ENCODE data around the gene OGFRL1.

OGFRL1 gene

GRCh38 chr6:71288228-71289038 is at the start of gene OGFRL1:
TSS of gene OGFRL1 (plus strand) at chr6:71288811. CDS start at chr6:71288937, 126 bp downstream.
- Histone ChIP-seq H3K4me3 (ENCODE audit: low read depth, low read length) (peak within 1 kb of the TSS; percentile 66), H3K36me3 (replicated peaks) (no peaks in the 10 kb centered on the region), H3K27ac (peak within 1 kb of the TSS; percentile 44), H3K27me3 (replicated peaks) (no peaks in the 10 kb centered on the region)
- peak; percentile 36 for DNase-seq
- no peak for TF ChIP-seq CTCF (IDR thresholded peaks at IDR 0.05; ENCODE audit: low read depth, low read length, missing control alignments)
- in situ Hi-C loops (cut with HindIII; ENCODE audit: low pct_ligation_motif_present, low sequenced_read_pairs), result no loop called here

GRCh38 chr6:71239694-71240093 is 48.9 kb upstream of the OGFRL1 start:
- TF ChIP-seq CTCF (IDR thresholded peaks at IDR 0.05; ENCODE audit: low read depth, low read length, missing control alignments), result no peak
- no peaks in the 10 kb centered on the region for H3K36me3 ChIP-seq (replicated peaks)
- peak; percentile 29 for DNase-seq
- no peaks in the 10 kb centered on the region for H3K27me3 ChIP-seq (replicated peaks)
- H3K4me3 ChIP-seq (ENCODE audit: low read depth, low read length), result no peak overlapping the region
- in situ Hi-C loops (cut with HindIII; ENCODE audit: low pct_ligation_motif_present, low sequenced_read_pairs), result no loop called here
- no peak overlapping the region for H3K27ac ChIP-seq

GRCh38 chr6:71245265-71246049 is 43.2 kb upstream of the OGFRL1 start:
- H3K36me3 ChIP-seq (replicated peaks), result no peaks in the 10 kb centered on the region
- TF ChIP-seq CTCF (IDR thresholded peaks at IDR 0.05; ENCODE audit: low read depth, low read length, missing control alignments), result no peak
- no peak overlapping the region for H3K4me3 ChIP-seq (ENCODE audit: low read depth, low read length)
- no peak overlapping the region for H3K27ac ChIP-seq
- in situ Hi-C loops (cut with HindIII; ENCODE audit: low pct_ligation_motif_present, low sequenced_read_pairs), result no loop called here
- H3K27me3 ChIP-seq (replicated peaks), result no peaks in the 10 kb centered on the region
- DNase-seq, result no peak

GRCh38 chr6:71246596-71246995 is 42.0 kb upstream of the OGFRL1 start:
- Histone ChIP-seq H3K36me3 (replicated peaks) (no peaks in the 10 kb centered on the region), H3K27ac (no peak overlapping the region), H3K4me3 (ENCODE audit: low read depth, low read length) (no peak overlapping the region), H3K27me3 (replicated peaks) (no peaks in the 10 kb centered on the region)
- in situ Hi-C loops (cut with HindIII; ENCODE audit: low pct_ligation_motif_present, low sequenced_read_pairs), result no loop called here
- no peak for TF ChIP-seq CTCF (IDR thresholded peaks at IDR 0.05; ENCODE audit: low read depth, low read length, missing control alignments)
- DNase-seq, result no peak

GRCh38 chr6:71248306-71248765 is 40.3 kb upstream of the OGFRL1 start:
- TF ChIP-seq CTCF (IDR thresholded peaks at IDR 0.05; ENCODE audit: low read depth, low read length, missing control alignments), result no peak
- Histone ChIP-seq H3K4me3 (ENCODE audit: low read depth, low read length) (no peak overlapping the region), H3K27ac (no peak overlapping the region), H3K27me3 (replicated peaks) (no peaks in the 10 kb centered on the region), H3K36me3 (replicated peaks) (no peaks in the 10 kb centered on the region)
- in situ Hi-C loops (cut with HindIII; ENCODE audit: low pct_ligation_motif_present, low sequenced_read_pairs), result no loop called here
- DNase-seq, result peak; percentile 71

All from brain microvascular endothelial cell (primary cell).